Neural progenitor cell (in vitro differentiated cells): ENCODE measurements around the gene INPP5K. TPM values are rescaled to one million over a fixed set of nuclear protein-coding genes. Genes with fewer than 3 reads are reported as not detected.
A peak's percentile ranks its signal among the peaks of the same experiment; 100 is the strongest.

Experiments
- DNase-seq: peaks from one replicate; pipeline ENCODE4 v3.0.0-alpha.2; 2016; ENCODE audit warnings: low spot score
- H2AFZ ChIP-seq: fragments of 200-600 bp; sonication (generic); replicated peaks from 2 replicates; pipeline ENCODE4 v1.6.1; 2016; ENCODE audit warnings: antibody characterized with exemption
- H3F3A ChIP-seq: fragments of 200-600 bp; sonication (generic); 2 replicates; pipeline ENCODE4 v1.6.1; 2016; ENCODE audit warnings: antibody characterized with exemption, low read depth
- H3K27ac ChIP-seq: fragments of 200-600 bp; sonication (generic); 2 replicates; pipeline ENCODE4 v1.5.1; 2016; ENCODE audit warnings: mild to moderate bottlenecking
- H3K27me3 ChIP-seq: fragments of 200-600 bp; sonication (generic); 2 replicates; pipeline ENCODE4 v1.6.1; 2016; ENCODE audit warnings: mild to moderate bottlenecking, moderate library complexity
- H3K36me3 ChIP-seq: fragments of 200-600 bp; sonication (generic); 2 replicates; pipeline ENCODE4 v1.5.1; 2016
- H3K4me1 ChIP-seq: fragments of 200-600 bp; sonication (generic); 2 replicates; pipeline ENCODE4 v1.6.1; 2016; ENCODE audit warnings: mixed run types
- H3K4me2 ChIP-seq: fragments of 200-600 bp; sonication (generic); 2 replicates; pipeline ENCODE4 v1.6.1; 2016
- H3K4me3 ChIP-seq: fragments of 200-600 bp; sonication (generic); 2 replicates; pipeline ENCODE4 v1.5.1; 2016
- H3K79me2 ChIP-seq: fragments of 200-600 bp; sonication (generic); 2 replicates; pipeline ENCODE4 v1.6.1; 2016; ENCODE audit warnings: low read depth
- H3K9ac ChIP-seq: fragments of 200-600 bp; sonication (generic); 2 replicates; pipeline ENCODE4 v1.6.1; 2016
- H3K9me3 ChIP-seq: fragments of 200-600 bp; sonication (generic); 2 replicates; pipeline ENCODE4 v1.5.1; 2016; ENCODE audit warnings: low read depth
- H4K20me1 ChIP-seq: fragments of 200-600 bp; sonication (generic); 2 replicates; pipeline ENCODE4 v1.6.1; 2016; ENCODE audit warnings: low read depth
- H3K27ac Mint-ChIP-seq: 3 replicates; pipeline ENCODE4 v1.8.0; 2021; ENCODE audit warnings: mixed read lengths
- H3K27me3 Mint-ChIP-seq: 2 replicates; pipeline ENCODE4 v1.8.0; 2022; ENCODE audit warnings: low read depth, mild to moderate bottlenecking, inconsistent platforms, moderate library complexity, mixed read lengths; ENCODE audit not compliant: insufficient read depth
- H3K36me3 Mint-ChIP-seq: 3 replicates; pipeline ENCODE4 v1.8.0; 2021; ENCODE audit warnings: mixed read lengths
- H3K4me1 Mint-ChIP-seq: 3 replicates; pipeline ENCODE4 v1.8.0; 2021; ENCODE audit warnings: mixed read lengths
- H3K4me3 Mint-ChIP-seq: 3 replicates; pipeline ENCODE4 v1.8.0; 2021; ENCODE audit warnings: mild to moderate bottlenecking, moderate library complexity, mixed read lengths
- H3K9me3 Mint-ChIP-seq: 3 replicates; pipeline ENCODE4 v1.8.0; 2020; ENCODE audit warnings: mixed read lengths
- EZH2 ChIP-seq: fragments of 200-600 bp; sonication (generic); IDR thresholded peaks from 2 replicates; pipeline ENCODE4 v1.6.1; 2017; ENCODE audit warnings: antibody characterized with exemption, mild to moderate bottlenecking, moderate library complexity
- EZH2phosphoT487 ChIP-seq: fragments of 200-600 bp; sonication (generic); IDR thresholded peaks from 2 replicates; pipeline ENCODE4 v1.6.1; 2017; ENCODE audit warnings: antibody characterized with exemption
- total RNA-seq: library from RNA; depleted of rRNA; stranded (reverse); fragments of >200 nt; gene quantifications from 2 replicates; pipeline ENCODE4 v1.2.3, GENCODE V29; 2015; ENCODE audit warnings: low replicate concordance
- TF ChIP-seq, protein P1 (sequence below): fragments of 200-600 bp; sonication (generic); IDR thresholded peaks from 2 replicates; pipeline ENCODE4 v1.5.1; 2017; ENCODE audit warnings: antibody characterized with exemption, mild to moderate bottlenecking

The INPP5K gene
- total RNA-seq, 1 donor from 2014 or later: 11.7 TPM

DNA sequence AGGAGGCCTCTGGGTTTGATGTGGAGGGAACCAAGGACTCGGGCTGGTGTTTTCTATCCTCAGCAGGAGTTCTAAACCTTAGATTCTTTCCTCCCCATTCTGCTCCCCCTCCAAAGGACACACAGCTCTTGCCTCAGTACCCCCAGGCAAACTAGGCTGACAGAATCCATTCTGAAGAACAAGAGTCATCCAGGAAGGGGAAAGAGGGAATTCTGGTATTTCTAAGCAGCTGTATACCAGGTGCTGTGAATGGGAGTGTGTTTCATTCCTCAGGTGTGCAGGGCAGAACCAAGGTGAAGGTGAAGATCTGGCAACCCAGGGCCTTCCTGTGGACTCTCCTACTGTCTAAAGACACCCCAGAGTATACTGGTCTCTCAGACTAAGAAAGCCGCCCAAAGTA, 4.1 kb downstream of the INPP5K start:
- H4K20me1 ChIP-seq: peaks cover 5% of the 10 kb centered on the region
- Mint-ChIP-seq H3K4me1 (peaks cover 19% of the 10 kb centered on the region), H3K9me3 (no peaks in the 10 kb centered on the region), H3K4me3 (no peak overlapping the region), H3K27ac (no peak overlapping the region), H3K27me3 (peaks cover 3% of the 10 kb centered on the region), H3K36me3 (peaks cover 2% of the 10 kb centered on the region)
- H3K4me3 ChIP-seq: no peak overlapping the region
- no peaks in the 10 kb centered on the region for H3K27me3 ChIP-seq
- no peak overlapping the region for H3K4me2 ChIP-seq
- H3K79me2 ChIP-seq: peaks cover 17% of the 10 kb centered on the region
- no peak overlapping the region for H3K9ac ChIP-seq
- no peak overlapping the region for H3K27ac ChIP-seq
- H3F3A ChIP-seq: peaks cover 29% of the 10 kb centered on the region
- TF ChIP-seq, protein P1, sequence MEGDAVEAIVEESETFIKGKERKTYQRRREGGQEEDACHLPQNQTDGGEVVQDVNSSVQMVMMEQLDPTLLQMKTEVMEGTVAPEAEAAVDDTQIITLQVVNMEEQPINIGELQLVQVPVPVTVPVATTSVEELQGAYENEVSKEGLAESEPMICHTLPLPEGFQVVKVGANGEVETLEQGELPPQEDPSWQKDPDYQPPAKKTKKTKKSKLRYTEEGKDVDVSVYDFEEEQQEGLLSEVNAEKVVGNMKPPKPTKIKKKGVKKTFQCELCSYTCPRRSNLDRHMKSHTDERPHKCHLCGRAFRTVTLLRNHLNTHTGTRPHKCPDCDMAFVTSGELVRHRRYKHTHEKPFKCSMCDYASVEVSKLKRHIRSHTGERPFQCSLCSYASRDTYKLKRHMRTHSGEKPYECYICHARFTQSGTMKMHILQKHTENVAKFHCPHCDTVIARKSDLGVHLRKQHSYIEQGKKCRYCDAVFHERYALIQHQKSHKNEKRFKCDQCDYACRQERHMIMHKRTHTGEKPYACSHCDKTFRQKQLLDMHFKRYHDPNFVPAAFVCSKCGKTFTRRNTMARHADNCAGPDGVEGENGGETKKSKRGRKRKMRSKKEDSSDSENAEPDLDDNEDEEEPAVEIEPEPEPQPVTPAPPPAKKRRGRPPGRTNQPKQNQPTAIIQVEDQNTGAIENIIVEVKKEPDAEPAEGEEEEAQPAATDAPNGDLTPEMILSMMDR: no peak
- peaks cover 20% of the 10 kb centered on the region for H3K4me1 ChIP-seq
- H3K9me3 ChIP-seq: no peaks in the 10 kb centered on the region
- no peaks in the 10 kb centered on the region for H3K36me3 ChIP-seq
- DNase-seq: no peak
- no peak overlapping the region for H2AFZ ChIP-seq

DNA sequence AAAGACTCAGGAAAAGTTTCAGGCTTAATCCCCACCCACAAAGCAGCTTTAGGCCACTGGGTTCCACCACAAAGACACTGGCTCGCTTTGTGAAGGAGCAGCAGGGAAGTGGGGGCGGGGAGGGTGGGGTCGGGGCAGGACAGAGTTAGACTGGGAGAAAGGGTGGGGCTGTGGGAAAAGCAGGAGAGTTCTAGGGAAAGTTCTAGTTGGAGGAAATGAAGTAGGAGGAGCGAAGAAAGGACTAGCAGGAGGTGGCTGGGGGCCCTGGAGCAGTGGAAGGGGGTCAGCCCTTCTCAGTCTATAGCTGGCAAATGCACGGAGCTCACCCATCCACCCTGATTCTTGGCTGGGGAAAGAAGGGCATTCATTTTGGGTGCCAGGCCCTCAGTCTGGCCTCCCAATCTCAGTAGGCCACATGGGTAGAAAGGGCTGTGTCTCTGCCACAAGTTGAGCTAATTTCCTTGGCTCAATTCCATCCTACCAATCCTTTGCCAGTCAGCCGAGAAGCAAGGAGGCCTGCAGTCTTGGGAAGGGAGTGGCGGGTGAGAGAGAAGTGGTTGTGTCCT, 4.6 kb downstream of the INPP5K start:
- H3K27me3 Mint-ChIP-seq: peaks cover 3% of the 10 kb centered on the region
- no peaks in the 10 kb centered on the region for H3K9me3 ChIP-seq
- H3K36me3 ChIP-seq: no peaks in the 10 kb centered on the region

DNA sequence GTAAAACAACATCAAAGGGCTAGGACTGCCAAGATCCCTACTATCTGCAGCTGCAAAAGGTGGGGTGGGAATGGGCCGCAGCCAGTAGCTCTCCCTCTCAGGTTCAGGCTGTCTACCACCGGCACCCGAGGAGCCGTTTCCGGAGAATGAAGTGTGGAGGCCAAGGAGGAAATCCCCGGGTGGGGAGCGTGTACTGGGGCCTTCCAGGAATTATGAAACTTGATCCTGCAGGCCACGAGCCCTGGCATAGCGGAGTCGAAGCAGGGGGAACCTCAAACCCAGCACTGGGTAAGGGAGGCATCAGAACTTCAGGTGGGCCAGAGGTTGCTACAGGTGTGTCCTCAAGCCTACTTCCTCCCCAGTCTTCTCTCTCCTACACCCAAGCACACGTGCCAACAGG, 5.1 kb downstream of the INPP5K start:
- Histone ChIP-seq H3K4me1 (peaks cover 20% of the 10 kb centered on the region), H4K20me1 (peaks cover 5% of the 10 kb centered on the region), H3K9me3 (no peaks in the 10 kb centered on the region), H3F3A (peaks cover 26% of the 10 kb centered on the region), H2AFZ (no peak overlapping the region), H3K4me2 (peak overlapping the region; percentile 21), H3K9ac (no peak overlapping the region), H3K4me3 (no peak overlapping the region), H3K79me2 (peaks cover 11% of the 10 kb centered on the region), H3K36me3 (no peaks in the 10 kb centered on the region), H3K27me3 (no peaks in the 10 kb centered on the region), H3K27ac (no peak overlapping the region)
- Mint-ChIP-seq H3K4me1 (peaks cover 19% of the 10 kb centered on the region), H3K27ac (no peak overlapping the region), H3K4me3 (no peak overlapping the region), H3K27me3 (peaks cover 5% of the 10 kb centered on the region), H3K36me3 (peaks cover 3% of the 10 kb centered on the region), H3K9me3 (no peaks in the 10 kb centered on the region)
- TF ChIP-seq, protein P1: no peak
- TF ChIP-seq EZH2 (no peak), EZH2phosphoT487 (no peak)
- no peak for DNase-seq

More for the DNA sequence above, 4.6 kb downstream of the INPP5K start:
- Histone ChIP-seq H2AFZ (no peak overlapping the region), H3K9ac (no peak overlapping the region), H3K79me2 (peaks cover 12% of the 10 kb centered on the region), H3K27me3 (no peaks in the 10 kb centered on the region), H3F3A (peaks cover 29% of the 10 kb centered on the region), H3K4me2 (peak overlapping the region; percentile 21), H4K20me1 (peaks cover 5% of the 10 kb centered on the region), H3K4me3 (no peak overlapping the region), H3K4me1 (peaks cover 20% of the 10 kb centered on the region), H3K27ac (no peak overlapping the region)
- TF ChIP-seq EZH2phosphoT487 (no peak), EZH2 (no peak)
- TF ChIP-seq, protein P1: no peak
- peak; percentile 55 for DNase-seq
- Mint-ChIP-seq H3K4me1 (peaks cover 19% of the 10 kb centered on the region), H3K4me3 (no peak overlapping the region), H3K36me3 (peaks cover 3% of the 10 kb centered on the region), H3K27ac (peak overlapping the region; percentile 57), H3K9me3 (no peaks in the 10 kb centered on the region)
